Stimulated activated naive CD8-positive, alpha-beta T cell treated with anti-CD3 and anti-CD28 coated beads, Interleukin-15, amount 100 ng/mL, for 72 hours (primary cell): ENCODE measurements around the gene ARID5A.

Source experiments
- ATAC-seq: fragments of 150-1000 bp; cut with Tn5 transposase; 2 replicates; pipeline ENCODE4 v1.10.0; 2021; ENCODE audit warnings: mild to moderate bottlenecking, moderate library complexity
- DNase-seq, 2 donors: peaks; one replicate each; pipeline ENCODE4 v3.0.0; 2021 to 2022
- H3K27ac Mint-ChIP-seq, 2 donors: one replicate each; pipeline ENCODE4 v1.8.0; 2022; ENCODE audit warnings: mild to moderate bottlenecking in 2 of 2, mixed read lengths in 2 of 2, moderate library complexity in 2 of 2
- H3K27me3 Mint-ChIP-seq: one replicate; pipeline ENCODE4 v1.8.0; 2022; ENCODE audit warnings: mixed read lengths
- H3K4me1 Mint-ChIP-seq: one replicate; pipeline ENCODE4 v1.8.0; 2022; ENCODE audit warnings: mild to moderate bottlenecking, mixed read lengths
- H3K4me3 Mint-ChIP-seq, 2 donors: one replicate each; pipeline ENCODE4 v1.8.0; 2022; ENCODE audit warnings: mild to moderate bottlenecking in 2 of 2, mixed read lengths in 2 of 2, moderate library complexity in 1 of 2
- H3K9me3 Mint-ChIP-seq, 2 donors: one replicate each; pipeline ENCODE4 v1.8.0; 2022; ENCODE audit warnings: mixed read lengths in 2 of 2

ARID5A gene

DNA sequence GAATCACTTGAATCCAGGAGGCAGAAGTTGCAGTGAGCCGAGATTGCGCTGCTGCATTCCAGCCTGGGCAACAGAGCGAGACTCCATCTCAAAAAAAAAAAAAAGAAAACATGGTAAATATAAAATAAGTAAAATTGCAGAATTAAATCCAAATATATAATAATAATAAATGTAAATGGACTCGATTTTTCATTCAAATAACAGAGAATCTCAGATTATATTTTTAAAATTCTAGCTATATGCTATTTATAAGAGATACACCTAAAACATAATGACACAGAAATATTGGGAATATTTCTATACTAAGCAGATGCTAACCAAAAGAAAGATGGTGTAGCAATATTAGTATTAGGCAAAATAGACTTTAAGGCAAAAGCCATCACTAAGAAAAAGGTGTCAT lies 16.3 kb upstream of the ARID5A start:
- no peak for DNase-seq
- Mint-ChIP-seq H3K4me3 (no peak overlapping the region), H3K27me3 (peaks cover 7% of the 10 kb centered on the region), H3K27ac (no peak overlapping the region), H3K4me1 (peaks cover 40% of the 10 kb centered on the region), H3K9me3 (peaks cover 10 to 21% of the 10 kb centered on the region in 2 donors)
- ATAC-seq = no peak

DNA sequence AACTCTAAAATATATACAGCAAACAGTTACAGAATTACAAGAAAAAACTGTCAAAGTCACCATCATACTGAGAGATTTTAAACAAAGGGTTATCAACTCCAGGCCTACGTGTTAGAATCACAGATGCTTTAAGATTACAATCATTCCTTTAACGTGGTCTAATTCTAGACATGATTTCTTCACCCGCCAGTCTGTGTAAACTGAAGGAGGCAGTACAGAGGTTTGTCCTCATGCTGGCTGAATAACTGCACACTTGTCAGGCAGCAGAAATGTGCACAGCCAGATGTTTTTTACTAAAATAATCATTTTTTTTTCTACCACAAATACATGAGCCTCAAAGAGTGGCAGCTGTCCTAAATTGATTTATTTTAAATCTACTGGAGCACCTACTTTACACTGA lies 15.9 kb upstream of the ARID5A start:
- Mint-ChIP-seq H3K4me1 (peaks cover 43% of the 10 kb centered on the region), H3K27me3 (peaks cover 7% of the 10 kb centered on the region), H3K9me3 (peaks cover 10 to 19% of the 10 kb centered on the region in 2 donors), H3K4me3 (no peak overlapping the region), H3K27ac (no peak overlapping the region)
- DNase-seq (no peak), ATAC-seq (no peak)

- Mint-ChIP-seq H3K27ac (peak overlapping the region in 1 of 2 donors; percentile 53), H3K4me1 (peaks cover 48% of the 10 kb centered on the region), H3K9me3 (peaks cover 10 to 14% of the 10 kb centered on the region in 2 donors), H3K4me3 (no peak overlapping the region), H3K27me3 (peaks cover 7% of the 10 kb centered on the region)
- DNase-seq = no peak
- no peak for ATAC-seq
Observed at GRCh38 chr2:96521219-96521618, 15.3 kb upstream of the ARID5A start.

- H3K27me3 Mint-ChIP-seq = peaks cover 7% of the 10 kb centered on the region
- peak overlapping the region in 1 of 2 donors; percentile 74 for H3K27ac Mint-ChIP-seq
- peak overlapping the region in 1 of 2 donors; percentile 70 for H3K4me3 Mint-ChIP-seq
- peaks cover 58% of the 10 kb centered on the region for H3K4me1 Mint-ChIP-seq
- H3K9me3 Mint-ChIP-seq = peaks cover under 1 to 3% of the 10 kb centered on the region in 2 donors
- ATAC-seq = no peak
- no peak for DNase-seq
Observed at GRCh38 chr2:96522304-96523203, 14.0 kb upstream of the ARID5A start.

DNA sequence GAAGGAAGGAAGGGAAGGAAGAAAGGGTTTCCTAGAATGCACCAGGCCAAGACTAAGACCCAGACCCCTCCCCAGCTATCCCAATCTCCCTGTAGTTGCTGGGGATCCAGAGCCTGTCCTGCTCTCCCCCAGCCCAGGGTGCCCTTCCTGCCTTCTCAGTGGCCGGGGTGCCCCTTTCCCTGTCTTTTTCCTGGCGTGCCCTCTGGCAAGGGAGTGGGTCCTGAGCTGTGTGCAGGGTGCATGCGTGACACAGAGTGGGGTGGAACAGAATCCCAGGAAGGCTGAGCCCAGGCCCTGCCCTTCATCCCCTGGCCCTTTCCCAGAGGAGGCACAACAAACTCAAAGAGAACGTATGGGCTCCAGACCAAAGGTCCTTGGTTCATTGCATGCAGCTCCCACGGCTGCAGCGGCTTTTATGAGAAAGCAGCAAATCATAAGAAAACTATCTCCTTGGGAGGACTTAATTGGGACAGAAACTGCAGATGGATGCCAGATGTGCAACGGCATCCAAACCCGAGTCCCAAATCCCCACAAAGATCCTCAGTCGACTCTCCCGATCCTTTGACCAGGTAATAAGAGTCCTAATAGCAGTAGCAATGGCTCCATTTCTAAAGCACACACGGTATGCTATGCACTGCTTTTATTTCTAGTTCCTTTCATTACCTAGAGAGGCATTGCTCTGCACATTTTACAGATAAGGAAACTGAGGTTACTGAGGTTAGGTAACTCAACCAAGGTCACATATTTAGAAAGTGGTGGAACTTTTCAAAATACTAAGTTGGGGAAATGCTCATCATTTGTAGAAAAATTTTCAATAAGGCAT lies 12.7 kb upstream of the ARID5A start:
- ATAC-seq (peak; percentile 53), DNase-seq (no peak)
- H3K4me1 Mint-ChIP-seq = peaks cover 70% of the 10 kb centered on the region
- H3K27me3 Mint-ChIP-seq = peaks cover 7% of the 10 kb centered on the region
- H3K27ac Mint-ChIP-seq = peak overlapping the region; percentile 52 to 85
- H3K4me3 Mint-ChIP-seq = peak overlapping the region; percentile 41 to 60
- H3K9me3 Mint-ChIP-seq = no peaks in the 10 kb centered on the region

DNA sequence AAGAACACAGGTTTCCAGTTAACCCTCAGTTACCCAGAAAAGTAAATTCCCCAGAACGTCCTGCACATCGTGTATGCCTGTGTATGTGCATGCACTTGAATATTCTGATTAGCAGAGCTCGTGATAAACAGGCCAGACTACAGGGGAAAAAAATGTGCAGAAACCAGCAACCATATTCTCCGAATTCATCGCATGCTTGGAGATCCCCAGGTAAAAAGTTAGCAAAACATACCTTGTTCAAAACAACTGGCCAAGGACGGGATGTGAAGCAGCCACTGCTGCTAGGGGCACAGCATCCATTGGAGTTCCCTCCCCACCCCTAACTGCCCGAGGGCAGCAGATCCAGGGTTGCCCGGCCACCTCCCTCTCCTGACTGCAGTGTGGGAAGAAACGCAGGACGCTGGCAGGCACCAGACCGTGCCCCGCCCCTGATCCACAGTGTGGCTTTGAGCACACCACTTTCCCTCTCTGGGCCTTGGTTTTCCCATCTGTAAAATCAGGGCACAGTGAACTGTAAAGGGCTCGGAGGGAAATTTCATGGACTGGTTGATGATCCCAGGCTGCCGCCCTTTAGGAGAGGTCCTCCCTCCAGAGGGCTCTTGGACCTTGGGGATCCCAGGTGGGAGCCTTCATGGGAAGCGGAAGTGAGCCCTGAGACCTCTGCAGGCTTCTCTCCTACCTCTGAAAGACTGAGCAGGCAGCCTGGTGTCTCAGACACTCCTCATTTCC lies 11.9 kb upstream of the ARID5A start:
- ATAC-seq = peak; percentile 71
- Mint-ChIP-seq H3K4me1 (peaks cover 78% of the 10 kb centered on the region), H3K27ac (peak overlapping the region in 1 of 2 donors; percentile 74), H3K9me3 (no peaks in the 10 kb centered on the region), H3K4me3 (peak overlapping the region; percentile 8 to 55), H3K27me3 (peaks cover 7% of the 10 kb centered on the region)
- DNase-seq = peak in 1 of 2 donors; percentile 68

GRCh38 chr2:96525211-96525507 lies 11.4 kb upstream of the ARID5A start:
- ATAC-seq (no peak), DNase-seq (no peak)
- peaks cover 83% of the 10 kb centered on the region for H3K4me1 Mint-ChIP-seq
- H3K4me3 Mint-ChIP-seq = no peak overlapping the region
- peaks cover 7% of the 10 kb centered on the region for H3K27me3 Mint-ChIP-seq
- no peaks in the 10 kb centered on the region for H3K9me3 Mint-ChIP-seq
- H3K27ac Mint-ChIP-seq = peak overlapping the region in 1 of 2 donors; percentile 74

GRCh38 chr2:96526101-96526591 lies 10.4 kb upstream of the ARID5A start:
- no peak for DNase-seq
- ATAC-seq = no peak
- Mint-ChIP-seq H3K27me3 (peaks cover 7% of the 10 kb centered on the region), H3K4me1 (peaks cover 90% of the 10 kb centered on the region), H3K9me3 (no peaks in the 10 kb centered on the region), H3K4me3 (peak overlapping the region; percentile 50 to 72), H3K27ac (peak overlapping the region; percentile 86 to 92)

- peaks cover 91% of the 10 kb centered on the region for H3K4me1 Mint-ChIP-seq
- H3K4me3 Mint-ChIP-seq = peak overlapping the region; percentile 72 to 86
- DNase-seq (no peak), ATAC-seq (no peak)
- peak overlapping the region; percentile 92 to 94 for H3K27ac Mint-ChIP-seq
- H3K27me3 Mint-ChIP-seq = peaks cover 7% of the 10 kb centered on the region
- no peaks in the 10 kb centered on the region for H3K9me3 Mint-ChIP-seq
Observed at GRCh38 chr2:96526615-96527285, 9.8 kb upstream of the ARID5A start.

DNA sequence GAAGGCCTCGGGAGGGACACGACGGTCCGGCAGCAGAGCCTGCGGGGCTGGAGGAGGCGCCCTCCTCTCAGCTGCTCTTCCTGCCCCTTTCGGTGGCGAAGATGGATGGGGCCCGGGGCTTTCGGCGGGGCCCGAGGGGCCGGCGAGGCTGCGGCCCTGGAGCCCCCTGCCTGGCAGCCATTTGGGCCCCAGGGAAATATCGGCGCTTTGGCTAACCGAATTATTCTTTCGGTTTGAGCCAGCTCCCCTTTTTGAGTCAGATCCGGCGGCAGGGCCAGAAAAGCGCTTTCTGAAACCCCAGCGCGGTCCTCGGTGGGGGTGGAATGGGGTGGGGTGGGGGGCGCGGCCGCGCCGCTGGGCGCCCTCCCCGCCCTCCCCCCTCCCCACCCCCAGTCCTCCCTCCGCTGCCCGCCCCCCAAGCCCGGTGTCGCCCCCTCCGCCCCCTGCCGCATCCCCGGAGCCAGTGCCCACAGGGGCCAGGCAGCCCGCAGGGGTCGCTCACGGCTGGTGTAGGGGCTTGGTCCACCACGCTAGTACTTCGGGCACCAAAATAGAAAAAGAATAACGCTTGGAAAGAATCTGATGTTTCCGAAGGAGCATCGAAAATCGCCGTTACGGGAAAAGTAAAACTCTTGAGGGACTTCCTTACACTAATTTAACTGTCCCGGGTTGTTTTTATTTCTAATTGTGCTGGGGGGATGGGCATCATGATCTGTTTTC lies 9.1 kb upstream of the ARID5A start:
- H3K27ac Mint-ChIP-seq = peak overlapping the region; percentile 96 to 98
- peaks cover 5% of the 10 kb centered on the region for H3K27me3 Mint-ChIP-seq
- DNase-seq (peak; percentile 78 to 88), ATAC-seq (peak; percentile 30)
- H3K4me1 Mint-ChIP-seq = peaks cover 94% of the 10 kb centered on the region
- H3K9me3 Mint-ChIP-seq = no peaks in the 10 kb centered on the region
- H3K4me3 Mint-ChIP-seq = peak overlapping the region; percentile 84 to 86

DNA sequence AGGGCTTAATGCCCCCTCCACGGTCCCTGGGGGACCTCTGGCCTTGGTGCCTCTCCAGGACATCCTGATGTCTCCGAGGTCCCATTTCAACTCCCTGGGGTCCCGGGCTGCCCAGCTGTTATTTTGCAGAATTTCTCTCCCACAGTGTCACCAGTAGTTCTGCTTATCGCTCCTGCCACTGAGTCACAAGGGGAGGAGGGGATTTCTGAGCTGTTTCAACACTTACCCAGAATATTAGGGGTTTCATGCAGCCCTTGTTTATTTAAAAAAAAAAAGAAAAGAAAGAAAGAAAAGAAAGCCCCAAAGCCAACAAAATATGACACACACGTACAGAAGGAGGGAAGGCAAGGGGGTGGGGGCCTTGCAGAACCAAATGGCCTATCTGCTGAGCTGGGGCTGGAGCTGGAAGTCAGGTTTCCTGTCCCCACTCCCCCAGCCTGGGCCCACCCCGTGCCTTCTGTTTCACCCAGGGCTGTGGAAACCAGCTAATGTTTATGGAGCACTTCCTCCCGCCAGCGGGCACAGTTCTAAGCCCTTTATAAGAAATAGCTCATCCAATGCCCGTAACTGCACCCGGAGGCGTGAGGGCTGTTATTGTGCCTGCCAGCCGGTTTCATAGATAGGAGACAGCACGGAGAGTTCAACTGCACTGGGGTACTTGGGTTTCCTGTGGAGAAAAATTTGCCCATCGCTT lies 8.4 kb upstream of the ARID5A start:
- Mint-ChIP-seq H3K4me3 (peak overlapping the region; percentile 84 to 86), H3K9me3 (no peaks in the 10 kb centered on the region), H3K27me3 (no peaks in the 10 kb centered on the region), H3K4me1 (peaks cover 94% of the 10 kb centered on the region), H3K27ac (peak overlapping the region; percentile 96 to 98)
- peak; percentile 66 to 93 for DNase-seq
- peak; percentile 75 for ATAC-seq

- ATAC-seq (no peak), DNase-seq (no peak)
- H3K4me1 Mint-ChIP-seq = peaks cover 94% of the 10 kb centered on the region
- H3K27me3 Mint-ChIP-seq = no peaks in the 10 kb centered on the region
- peak overlapping the region; percentile 96 to 98 for H3K27ac Mint-ChIP-seq
- no peaks in the 10 kb centered on the region for H3K9me3 Mint-ChIP-seq
- peak overlapping the region; percentile 84 to 86 for H3K4me3 Mint-ChIP-seq
Observed at GRCh38 chr2:96528700-96529375, 7.7 kb upstream of the ARID5A start.

DNA sequence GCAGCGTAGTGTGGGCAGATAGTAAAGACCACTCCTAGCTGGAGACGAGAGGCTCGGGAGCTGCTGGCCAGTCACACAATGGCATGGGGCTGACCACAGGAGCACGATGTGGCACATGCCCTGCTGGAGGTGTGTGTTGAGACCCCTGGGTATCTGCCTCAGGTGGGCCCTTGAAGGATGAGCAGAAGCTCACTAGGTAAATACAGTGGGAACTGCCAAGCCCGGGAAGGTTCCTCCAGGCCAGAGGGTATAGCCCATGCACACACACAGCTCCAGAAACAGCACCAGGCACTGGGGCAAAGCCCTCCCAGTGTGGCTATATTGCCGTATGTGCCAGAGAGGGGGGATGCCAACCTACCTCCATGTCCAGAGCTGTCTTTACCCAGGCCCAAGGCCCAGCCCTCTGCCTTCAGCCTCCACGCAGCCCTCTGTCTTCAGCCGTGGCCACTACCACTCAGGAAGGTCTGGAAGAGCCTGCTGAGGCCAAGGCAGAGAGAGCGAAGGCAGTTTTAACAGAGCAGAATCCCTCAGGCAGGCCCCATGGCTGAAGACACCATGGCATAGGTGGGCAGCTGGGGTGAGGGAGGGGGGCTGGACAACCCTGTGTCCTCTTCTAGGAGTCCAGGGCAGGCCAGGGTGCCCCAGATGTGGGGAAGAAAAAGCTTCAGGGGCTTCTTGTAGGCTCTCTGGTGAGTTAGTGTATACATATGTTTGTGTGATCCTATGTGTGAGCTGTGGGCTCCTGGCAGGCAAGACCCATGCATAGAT lies 7.0 kb upstream of the ARID5A start:
- peak overlapping the region; percentile 95 to 96 for H3K27ac Mint-ChIP-seq
- peak overlapping the region; percentile 68 to 86 for H3K4me3 Mint-ChIP-seq
- ATAC-seq = no peak
- no peak for DNase-seq
- no peaks in the 10 kb centered on the region for H3K9me3 Mint-ChIP-seq
- no peaks in the 10 kb centered on the region for H3K27me3 Mint-ChIP-seq
- H3K4me1 Mint-ChIP-seq = peaks cover 90% of the 10 kb centered on the region
